ENCODE data around the gene TARM1.

DNA sequence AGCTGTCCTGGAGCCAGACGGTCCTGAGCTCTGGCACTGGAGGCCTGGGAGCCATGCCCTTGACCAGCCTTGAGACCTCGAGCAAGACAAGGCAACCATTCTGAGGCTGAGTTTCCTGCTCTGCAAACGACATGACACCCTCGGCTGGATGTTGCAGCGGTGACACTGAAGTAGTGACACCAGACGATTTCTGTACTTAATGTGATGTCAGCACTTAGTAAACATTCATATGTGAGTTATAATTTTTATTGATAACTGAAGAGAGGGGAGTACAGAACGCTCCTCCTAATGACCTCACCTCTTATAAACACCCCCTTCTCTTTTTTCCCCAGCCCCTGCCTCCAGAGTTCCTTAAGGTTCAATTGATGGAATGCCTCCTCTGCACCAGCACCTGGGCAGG, 27.3 kb upstream of the TARM1 start:
- TF ChIP-seq, protein P1, sequence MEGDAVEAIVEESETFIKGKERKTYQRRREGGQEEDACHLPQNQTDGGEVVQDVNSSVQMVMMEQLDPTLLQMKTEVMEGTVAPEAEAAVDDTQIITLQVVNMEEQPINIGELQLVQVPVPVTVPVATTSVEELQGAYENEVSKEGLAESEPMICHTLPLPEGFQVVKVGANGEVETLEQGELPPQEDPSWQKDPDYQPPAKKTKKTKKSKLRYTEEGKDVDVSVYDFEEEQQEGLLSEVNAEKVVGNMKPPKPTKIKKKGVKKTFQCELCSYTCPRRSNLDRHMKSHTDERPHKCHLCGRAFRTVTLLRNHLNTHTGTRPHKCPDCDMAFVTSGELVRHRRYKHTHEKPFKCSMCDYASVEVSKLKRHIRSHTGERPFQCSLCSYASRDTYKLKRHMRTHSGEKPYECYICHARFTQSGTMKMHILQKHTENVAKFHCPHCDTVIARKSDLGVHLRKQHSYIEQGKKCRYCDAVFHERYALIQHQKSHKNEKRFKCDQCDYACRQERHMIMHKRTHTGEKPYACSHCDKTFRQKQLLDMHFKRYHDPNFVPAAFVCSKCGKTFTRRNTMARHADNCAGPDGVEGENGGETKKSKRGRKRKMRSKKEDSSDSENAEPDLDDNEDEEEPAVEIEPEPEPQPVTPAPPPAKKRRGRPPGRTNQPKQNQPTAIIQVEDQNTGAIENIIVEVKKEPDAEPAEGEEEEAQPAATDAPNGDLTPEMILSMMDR (IDR thresholded peaks at IDR 0.05), result no peak
- TF ChIP-seq EZH2 (IDR thresholded peaks at IDR 0.05; ENCODE audit: borderline replicate concordance, insufficient read depth, low read depth, low read length, poor library complexity, severe bottlenecking), result no peak
